ENCODE results near the gene PLCD1. TPM values are rescaled to one million over a fixed set of nuclear protein-coding genes. Genes with fewer than 3 reads are reported as not detected.

The PLCD1 gene
- total and polyA plus RNA-seq, 2 of the 13 experiments (the other 11 are each of a cell fraction or from before 2014, with no cell fraction given) = 10.1 to 12.4 TPM

GRCh38 chr3:38018296-38019266, 10.9 kb downstream of the PLCD1 start:
- no peaks in the 10 kb centered on the region for H3K79me2 ChIP-seq (ENCODE audit: insufficient read depth, low read length)
- ChIA-PET POLR2A (no interaction called here), CTCF (ENCODE audit: low intra/inter-chr PET ratio, low total read pairs) (no interaction called here)
- no peaks in the 10 kb centered on the region for H4K20me1 ChIP-seq (ENCODE audit: insufficient read depth, low read length)
- no peak for FAIRE-seq
- no TSS peak for BruUV-seq (replicated peaks)
- H3K4me3 ChIP-seq (replicated peaks in 1 of 3; ENCODE audit: insufficient read depth in 1 of 3, low read depth in 2 of 3, low read length in 3 of 3) = no peak overlapping the region
- no peak overlapping the region for H3K27ac ChIP-seq (ENCODE audit: extremely low read length, insufficient read depth, low read length)
- no peak for ATAC-seq
- H3K27me3 ChIP-seq (ENCODE audit: control insufficient read depth in 1 of 2, insufficient read depth in 2 of 2, low read length in 2 of 2) = no peaks in the 10 kb centered on the region
- DNase-seq (ENCODE audit: low spot score) = no peak
- 94% methylated on average over 9 of the region's 13 CpGs for WGBS (ENCODE audit: low lambda C conversion rate)
- H3K4me2 ChIP-seq (ENCODE audit: low read depth, low read length) = no peak overlapping the region
- peaks cover 5 to 11% of the 10 kb centered on the region in 2 experiments; a peak in 3 of 5 replicates for H3K36me3 ChIP-seq (replicated peaks in 1 of 2; ENCODE audit: control insufficient read depth in 1 of 2, insufficient read depth in 2 of 2, low read length in 2 of 2)
- in situ Hi-C loops (cut with HindIII; ENCODE audit: extremely low pct_ligation_motif_present, low pct_unique_long_range_greater_than_20kb) (no loop called here), intact Hi-C loops (cut with micrococcal nuclease; ENCODE audit: unreplicated experiment) (no loop called here)
- H3K9ac ChIP-seq (ENCODE audit: insufficient read depth, low read depth, low read length) = no peak overlapping the region
- no peak for TF ChIP-seq ARID2 (CRISPR knock-in tag; IDR thresholded peaks at IDR 0.05; ENCODE audit: borderline replicate concordance)
- TF ChIP-seq ZBTB46 (CRISPR knock-in tag; IDR thresholded peaks at IDR 0.05; ENCODE audit: borderline replicate concordance) = no peak
- TF ChIP-seq HNRNPLL (IDR thresholded peaks at IDR 0.05; ENCODE audit: low read depth, low read length, poor library complexity, severe bottlenecking) = no peak
- 0 out of 2 replicates have a peak, but pooled peaks have one; percentile 5 for TF ChIP-seq ZNF770 (CRISPR knock-in tag; IDR thresholded peaks at IDR 0.05)
- no peak for TF ChIP-seq SMAD3 (CRISPR knock-in tag; IDR thresholded peaks at IDR 0.05)
- TF ChIP-seq ZNF720 (CRISPR knock-in tag; IDR thresholded peaks at IDR 0.05) = no peak
- TF ChIP-seq RORA (CRISPR knock-in tag; IDR thresholded peaks at IDR 0.05) = no peak
- H2AFZ ChIP-seq (ENCODE audit: low read length) = no peak overlapping the region
- peaks cover 69% of the 10 kb centered on the region for H3K4me1 ChIP-seq (ENCODE audit: insufficient read depth, low read length)
- H3K9me3 ChIP-seq (ENCODE audit: low read length) = no peaks in the 10 kb centered on the region

Data from HepG2 (cell line).